Body of pancreas (tissue), 4 donors: ENCODE data around the gene SYCP3. TPM values are rescaled to one million over a fixed set of nuclear protein-coding genes. Genes with fewer than 3 reads are reported as not detected.

ENCODE experiments used
- ATAC-seq: fragments of 150-250 bp; one replicate; pipeline ENCODE4 v1.9.1; 2016
- DNase-seq, 4 donors: peaks; one replicate each; pipeline ENCODE4 v3.0.0-alpha.2; 2019
- H3K27ac ChIP-seq, 4 donors: fragments of 200-600 bp; sonication (generic); 1 replicate in 3 of 4; 2 replicates in 1 of 4; pipeline versions ENCODE4 v1.5.1 to v1.6.1; 2016 to 2019; ENCODE audit warnings: mild to moderate bottlenecking in 1 of 4, mixed read lengths in 1 of 4, moderate library complexity in 1 of 4
- H3K27me3 ChIP-seq, 2 donors: fragments of 200-600 bp; sonication (generic); one replicate each; pipeline ENCODE4 v1.6.0; 2016; ENCODE audit warnings: mild to moderate bottlenecking in 1 of 2
- H3K36me3 ChIP-seq, 2 donors: fragments of 200-600 bp; sonication (generic); replicated peaks in 1 of 2; 2 replicates each; pipeline ENCODE4 v1.5.1; 2016; ENCODE audit warnings: low read depth in 2 of 2; ENCODE audit not compliant: insufficient read depth in 1 of 2
- H3K4me1 ChIP-seq: fragments of 200-600 bp; sonication (generic); one replicate; pipeline ENCODE4 v1.6.0; 2016
- H3K4me3 ChIP-seq, 2 donors: fragments of 200-600 bp; sonication (generic); 1 replicate in 1 of 2; 2 replicates in 1 of 2; pipeline ENCODE4 v1.5.1; 2016 to 2019
- H3K9me3 ChIP-seq, 3 donors: fragments of 200-600 bp; sonication (generic); 1 replicate in 2 of 3; 2 replicates in 1 of 3; pipeline ENCODE4 v1.5.1; 2016
- CTCF ChIP-seq, 7 experiments: fragments of 450-650 bp in 4 of 7; fragments of 200-600 bp in 3 of 7; sonication (generic) in 3 of 7; IDR thresholded peaks; one replicate each; pipeline ENCODE4 v1.5.1; 2016 to 2019; ENCODE audit warnings: antibody characterized with exemption in 7 of 7
- POLR2A ChIP-seq, 3 donors: fragments of 450-650 bp; IDR thresholded peaks; one replicate each; pipeline ENCODE4 v1.6.1; 2016; ENCODE audit warnings: antibody characterized with exemption in 3 of 3, mild to moderate bottlenecking in 2 of 3
- WGBS, 2 donors: methylation state at CpG; one replicate each; pipeline ENCODE4 v1.1.5; 2017; 5-methylcytosine and 5-hydroxymethylcytosine counted together
- intact Hi-C: fragments of 100-400 bp; cut with DNase I; formaldehyde crosslinking; loops from one replicate; pipeline ENCODE4 v1.15.1; 2023
- total RNA-seq, 2 donors: library from RNA; depleted of rRNA; stranded (reverse); fragments of >200 nt; gene quantifications; one replicate each; pipeline ENCODE4 v1.1.0, GENCODE V29; 2016

The SYCP3 gene
- total RNA-seq, 2 donors from 2014 or later, result 0.26 TPM; not detected in 1

GRCh38 chr12:101707131-101707782 is 32.0 kb downstream of the SYCP3 start:
- no peak for DNase-seq
- Histone ChIP-seq H3K4me3 (no peak overlapping the region), H3K27ac (no peak overlapping the region), H3K9me3 (no peaks in the 10 kb centered on the region), H3K4me1 (peaks cover 17% of the 10 kb centered on the region), H3K27me3 (no peaks in the 10 kb centered on the region), H3K36me3 (no peaks in the 10 kb centered on the region)
- no peak for TF ChIP-seq CTCF (IDR thresholded peaks at IDR 0.05)
- TF ChIP-seq POLR2A (IDR thresholded peaks at IDR 0.05), result no peak
- ATAC-seq, result no peak
- intact Hi-C loops, result no loop called here

- Histone ChIP-seq H3K27me3 (no peaks in the 10 kb centered on the region), H3K27ac (no peak overlapping the region), H3K9me3 (no peaks in the 10 kb centered on the region), H3K4me3 (no peak overlapping the region), H3K36me3 (no peaks in the 10 kb centered on the region), H3K4me1 (peaks cover 25% of the 10 kb centered on the region)
- 88 to 93% methylated on average over 1 of the region's 1 CpG for WGBS, 2 donors
- intact Hi-C loops, result no loop called here
- ATAC-seq (no peak), DNase-seq (no peak)
- TF ChIP-seq POLR2A (IDR thresholded peaks at IDR 0.05) (no peak), CTCF (IDR thresholded peaks at IDR 0.05) (no peak)
Measured at GRCh38 chr12:101706403-101706802, 32.9 kb downstream of the SYCP3 start.

DNA sequence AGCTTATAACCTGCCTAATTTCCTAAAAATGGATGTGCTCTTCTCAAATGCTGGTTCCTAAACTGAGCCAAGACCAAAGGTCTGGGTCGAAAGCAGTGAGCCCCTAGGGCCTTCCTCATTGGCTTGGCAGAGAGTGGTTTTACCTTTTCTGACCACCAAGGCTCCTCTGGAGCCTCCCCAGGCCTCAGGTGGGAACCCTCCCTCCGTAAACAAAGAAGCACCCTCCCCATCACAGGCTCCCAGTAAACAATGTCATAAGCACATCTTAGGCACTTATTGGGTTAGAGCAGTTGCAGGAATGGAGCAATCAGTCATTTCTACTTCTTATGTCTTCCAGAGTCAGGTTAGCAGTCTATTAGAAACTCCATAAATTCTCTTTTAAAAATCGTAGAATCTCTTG is 35.8 kb downstream of the SYCP3 start:
- Histone ChIP-seq H3K9me3 (no peaks in the 10 kb centered on the region), H3K4me1 (peaks cover 43% of the 10 kb centered on the region), H3K27me3 (no peaks in the 10 kb centered on the region), H3K4me3 (no peak overlapping the region), H3K27ac (no peak overlapping the region), H3K36me3 (no peaks in the 10 kb centered on the region)
- intact Hi-C loops, result no loop called here
- no peak for TF ChIP-seq POLR2A (IDR thresholded peaks at IDR 0.05)
- TF ChIP-seq CTCF (IDR thresholded peaks at IDR 0.05), result no peak
- DNase-seq, result no peak
- 76 to 77% methylated on average over 3 of the region's 3 CpGs for WGBS, 2 donors
- ATAC-seq, result no peak

- no peak overlapping the region for H3K27ac ChIP-seq
- no peaks in the 10 kb centered on the region for H3K27me3 ChIP-seq
- TF ChIP-seq CTCF (IDR thresholded peaks at IDR 0.05) (no peak), POLR2A (IDR thresholded peaks at IDR 0.05) (no peak)
- no peaks in the 10 kb centered on the region for H3K36me3 ChIP-seq
- DNase-seq (no peak), ATAC-seq (no peak)
- 79 to 87% methylated on average over 2 of the region's 2 CpGs for WGBS, 2 donors
- H3K4me1 ChIP-seq, result peaks cover 40% of the 10 kb centered on the region
- H3K9me3 ChIP-seq, result no peaks in the 10 kb centered on the region
- intact Hi-C loops, result no loop called here
- no peak overlapping the region for H3K4me3 ChIP-seq
Measured at GRCh38 chr12:101700299-101700820, 38.9 kb downstream of the SYCP3 start.

GRCh38 chr12:101698800-101699347 is 40.4 kb downstream of the SYCP3 start:
- ATAC-seq, result no peak
- Histone ChIP-seq H3K27ac (peak overlapping the region in 3 of 4 donors; percentile 88 to 93 (median 92)), H3K27me3 (no peaks in the 10 kb centered on the region), H3K9me3 (no peaks in the 10 kb centered on the region), H3K36me3 (no peaks in the 10 kb centered on the region), H3K4me3 (peak overlapping the region in 1 of 2 donors; percentile 81), H3K4me1 (peaks cover 40% of the 10 kb centered on the region)
- intact Hi-C loops, result no loop called here
- TF ChIP-seq CTCF (IDR thresholded peaks at IDR 0.05), result no peak
- TF ChIP-seq POLR2A (IDR thresholded peaks at IDR 0.05), result no peak
- WGBS, 2 donors, result 65 to 86% methylated on average over 12 of the region's 12 CpGs
- peak in 1 of 4 donors; percentile 13 for DNase-seq
